Measurements from ENCODE around the gene LILRA2. TPM values are rescaled to one million over a fixed set of nuclear protein-coding genes. Genes with fewer than 3 reads are reported as not detected.

Gene LILRA2
- total RNA-seq, 2 donors from 2014 or later = 1.6 to 2.5 TPM

DNA sequence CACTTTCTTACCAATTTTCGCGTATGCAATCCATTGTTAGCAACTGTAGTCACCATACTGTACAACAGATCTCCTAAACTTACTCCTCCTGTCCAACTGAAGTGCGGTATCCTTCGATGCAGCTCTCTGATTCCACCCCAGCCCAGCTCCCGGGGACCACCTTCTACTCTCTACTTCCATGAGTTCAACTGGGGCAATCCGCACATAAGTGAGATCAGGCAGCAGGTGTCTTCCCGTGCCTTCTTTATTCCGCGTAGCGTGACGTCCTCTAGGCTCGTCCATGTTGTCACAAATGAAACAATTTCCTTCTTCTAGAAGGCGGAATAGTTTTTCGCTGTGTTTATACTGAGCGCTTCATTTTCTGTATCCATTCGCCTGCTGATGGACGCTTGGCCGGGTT is 65.1 kb downstream of the LILRA2 start:
- no peaks in the 10 kb centered on the region for H3K4me1 ChIP-seq (replicated peaks)
- no peaks in the 10 kb centered on the region for H3K36me3 ChIP-seq
- H3K9me3 ChIP-seq = no peaks in the 10 kb centered on the region
- WGBS = 91% methylated on average over 18 of the region's 18 CpGs
- DNase-seq (ENCODE audit: low spot score) = no peak
- no peak overlapping the region for H3K27ac ChIP-seq
- TF ChIP-seq POLR2AphosphoS5 (IDR thresholded peaks at IDR 0.05) = no peak
- H3K27me3 ChIP-seq (replicated peaks; ENCODE audit: insufficient read depth) = no peaks in the 10 kb centered on the region
- H3K4me3 ChIP-seq = no peak overlapping the region
- intact Hi-C loops (cut with DNase I) = no loop called here

Small RNA genes lying within 50 kb of the gene (small RNA-seq; reads per million reads assigned to genes)
- 0 reads per million in 2 donors for gene AC245036.2

Other genes with a start within 250 kb of the LILRA2 start
- gene LILRA4, start 234.6 kb upstream of the LILRA2 start, total RNA-seq = 1 to 10 TPM; 1.7 to 2.3 TPM
- 10 to 100 TPM in 1 of 2 donors, 1 to 10 TPM in 1; 7.2 to 19.7 TPM for gene LAIR1, start 208.9 kb upstream of the LILRA2 start, total RNA-seq
- 100 to 1,000 TPM in 1 of 2 donors, 1 to 10 TPM in 1; 1.8 to 136 TPM for gene TTYH1, start 158.3 kb upstream of the LILRA2 start, total RNA-seq
- 100 to 1,000 TPM; 111 to 292 TPM for gene LENG8, start 124.6 kb upstream of the LILRA2 start, total RNA-seq
- gene LENG9, start 110.0 kb upstream of the LILRA2 start, total RNA-seq = 10 to 100 TPM; 18.6 to 22.2 TPM
- 100 to 1,000 TPM; 102 to 193 TPM for gene CDC42EP5, start 100.5 kb upstream of the LILRA2 start, total RNA-seq
- not detected for gene LAIR2, start 71.0 kb upstream of the LILRA2 start, total RNA-seq
- gene LILRA1, start 19.8 kb downstream of the LILRA2 start, total RNA-seq = 1 to 10 TPM in 1 of 2 donors, under 1 TPM in 1; 0.96 to 1.7 TPM
- gene LILRB1, start 56.7 kb downstream of the LILRA2 start, total RNA-seq = 1 to 10 TPM in 1 of 2 donors, under 1 TPM in 1; 0.68 to 1.2 TPM
- gene LILRB4, start 89.2 kb downstream of the LILRA2 start, total RNA-seq = 1 to 10 TPM; 1.6 to 5.7 TPM
- not detected for gene KIR3DL3, start 150.7 kb downstream of the LILRA2 start, total RNA-seq
- gene KIR2DL3, start 164.7 kb downstream of the LILRA2 start, total RNA-seq = not detected
- gene KIR2DL1, start 196.0 kb downstream of the LILRA2 start, total RNA-seq = not detected
- not detected for gene KIR2DL4, start 229.8 kb downstream of the LILRA2 start, total RNA-seq
- gene KIR3DL1, start 242.7 kb downstream of the LILRA2 start, total RNA-seq = not detected

All from prostate gland (tissue), 2 donors.